KMS-11 (cell line): ENCODE data around the gene DSCAM.

Experiments
- H2AFZ ChIP-seq: fragments of 200-600 bp; sonication (generic); 2 replicates; pipeline ENCODE4 v1.6.1; 2016; ENCODE audit warnings: antibody characterized with exemption, mixed run types, low read depth
- H3K27ac ChIP-seq: fragments of 200-600 bp; sonication (generic); 2 replicates; pipeline ENCODE4 v1.6.1; 2016; ENCODE audit warnings: mild to moderate bottlenecking, mixed run types
- H3K27me3 ChIP-seq: fragments of 200-600 bp; sonication (generic); 2 replicates; pipeline ENCODE4 v1.6.1; 2017; ENCODE audit warnings: mild to moderate bottlenecking, low read depth, mixed run types, moderate library complexity; ENCODE audit not compliant: insufficient read depth
- H3K36me3 ChIP-seq: fragments of 200-600 bp; sonication (generic); 2 replicates; pipeline ENCODE4 v1.6.1; 2017; ENCODE audit warnings: mild to moderate bottlenecking, mixed run types; ENCODE audit not compliant: insufficient read depth
- H3K4me1 ChIP-seq: fragments of 200-600 bp; sonication (generic); 2 replicates; pipeline ENCODE4 v1.6.1; 2016; ENCODE audit warnings: mild to moderate bottlenecking, low read depth, mixed run types; ENCODE audit not compliant: poor library complexity, severe bottlenecking
- H3K4me2 ChIP-seq: fragments of 200-600 bp; sonication (generic); 2 replicates; pipeline ENCODE4 v1.7.0; 2016; ENCODE audit warnings: mild to moderate bottlenecking, mixed run types
- H3K4me3 ChIP-seq: fragments of 200-600 bp; sonication (generic); IDR thresholded peaks from 2 replicates; pipeline ENCODE4 v1.6.1; 2017; ENCODE audit warnings: low read depth, low read length, mixed read lengths; ENCODE audit not compliant: insufficient read depth
- H3K79me2 ChIP-seq: fragments of 200-600 bp; sonication (generic); 2 replicates; pipeline ENCODE4 v1.6.1; 2016; ENCODE audit warnings: low read depth, mixed run types; ENCODE audit not compliant: insufficient read depth
- H3K9ac ChIP-seq: fragments of 200-600 bp; sonication (generic); 2 replicates; pipeline ENCODE4 v1.6.1; 2016; ENCODE audit warnings: mild to moderate bottlenecking, mixed run types
- H4K20me1 ChIP-seq: fragments of 200-600 bp; sonication (generic); 2 replicates; pipeline ENCODE4 v1.6.1; 2016; ENCODE audit warnings: mild to moderate bottlenecking, mixed run types; ENCODE audit not compliant: insufficient read depth
- TF ChIP-seq, protein P1 (sequence below): fragments of 200-600 bp; sonication (generic); conservative IDR thresholded peaks from 2 replicates; pipeline ENCODE4 v1.6.1; 2017; ENCODE audit warnings: low read depth, mild to moderate bottlenecking, antibody characterized with exemption, low read length, moderate library complexity, mixed read lengths

The DSCAM gene

DNA sequence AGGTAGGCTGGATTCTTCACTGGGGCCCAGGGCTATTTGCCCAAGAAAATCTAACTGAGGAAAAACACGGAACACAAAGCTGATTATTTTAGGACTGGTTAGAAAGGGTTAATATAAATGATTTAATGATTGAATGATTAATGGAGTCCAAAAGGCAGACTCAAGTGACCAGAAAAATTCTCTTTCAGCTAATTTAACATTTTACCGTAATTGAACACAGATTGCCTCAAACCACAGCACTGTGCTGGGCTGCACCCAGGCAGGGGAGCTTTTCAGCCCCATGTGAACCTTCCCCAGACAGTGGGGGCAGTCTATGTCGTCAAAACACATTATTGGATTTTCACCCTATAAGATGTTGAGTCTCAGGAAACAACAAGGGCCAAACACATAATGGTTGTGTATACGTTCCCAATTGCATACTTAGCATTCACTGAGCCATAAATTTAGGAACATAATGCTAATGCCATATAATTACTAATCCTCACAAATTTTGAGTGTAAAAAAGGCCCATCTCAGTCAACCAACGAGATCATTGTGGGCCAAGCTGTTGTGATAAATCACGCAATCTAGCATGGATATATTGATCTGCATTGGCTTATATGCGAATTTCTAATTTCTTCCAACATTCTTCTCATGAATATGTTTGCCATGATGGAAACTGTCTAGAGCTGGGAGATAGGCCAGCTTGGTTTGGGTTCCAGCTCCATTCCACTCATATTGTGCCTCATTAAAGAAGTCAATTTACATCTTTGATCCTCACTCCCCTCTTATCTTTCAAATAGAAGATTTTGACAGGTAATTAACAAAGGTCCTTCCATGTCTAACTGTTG, 27.7 kb downstream of the DSCAM start:
- no peak overlapping the region for H3K27ac ChIP-seq
- no peak overlapping the region for H3K4me2 ChIP-seq
- H2AFZ ChIP-seq = no peak overlapping the region
- no peaks in the 10 kb centered on the region for H3K4me1 ChIP-seq
- H3K27me3 ChIP-seq = no peaks in the 10 kb centered on the region
- TF ChIP-seq, protein P1, sequence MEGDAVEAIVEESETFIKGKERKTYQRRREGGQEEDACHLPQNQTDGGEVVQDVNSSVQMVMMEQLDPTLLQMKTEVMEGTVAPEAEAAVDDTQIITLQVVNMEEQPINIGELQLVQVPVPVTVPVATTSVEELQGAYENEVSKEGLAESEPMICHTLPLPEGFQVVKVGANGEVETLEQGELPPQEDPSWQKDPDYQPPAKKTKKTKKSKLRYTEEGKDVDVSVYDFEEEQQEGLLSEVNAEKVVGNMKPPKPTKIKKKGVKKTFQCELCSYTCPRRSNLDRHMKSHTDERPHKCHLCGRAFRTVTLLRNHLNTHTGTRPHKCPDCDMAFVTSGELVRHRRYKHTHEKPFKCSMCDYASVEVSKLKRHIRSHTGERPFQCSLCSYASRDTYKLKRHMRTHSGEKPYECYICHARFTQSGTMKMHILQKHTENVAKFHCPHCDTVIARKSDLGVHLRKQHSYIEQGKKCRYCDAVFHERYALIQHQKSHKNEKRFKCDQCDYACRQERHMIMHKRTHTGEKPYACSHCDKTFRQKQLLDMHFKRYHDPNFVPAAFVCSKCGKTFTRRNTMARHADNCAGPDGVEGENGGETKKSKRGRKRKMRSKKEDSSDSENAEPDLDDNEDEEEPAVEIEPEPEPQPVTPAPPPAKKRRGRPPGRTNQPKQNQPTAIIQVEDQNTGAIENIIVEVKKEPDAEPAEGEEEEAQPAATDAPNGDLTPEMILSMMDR = no peak
- no peaks in the 10 kb centered on the region for H3K36me3 ChIP-seq
- H4K20me1 ChIP-seq = no peaks in the 10 kb centered on the region
- no peaks in the 10 kb centered on the region for H3K79me2 ChIP-seq
- no peak overlapping the region for H3K4me3 ChIP-seq
- H3K9ac ChIP-seq = no peak overlapping the region

DNA sequence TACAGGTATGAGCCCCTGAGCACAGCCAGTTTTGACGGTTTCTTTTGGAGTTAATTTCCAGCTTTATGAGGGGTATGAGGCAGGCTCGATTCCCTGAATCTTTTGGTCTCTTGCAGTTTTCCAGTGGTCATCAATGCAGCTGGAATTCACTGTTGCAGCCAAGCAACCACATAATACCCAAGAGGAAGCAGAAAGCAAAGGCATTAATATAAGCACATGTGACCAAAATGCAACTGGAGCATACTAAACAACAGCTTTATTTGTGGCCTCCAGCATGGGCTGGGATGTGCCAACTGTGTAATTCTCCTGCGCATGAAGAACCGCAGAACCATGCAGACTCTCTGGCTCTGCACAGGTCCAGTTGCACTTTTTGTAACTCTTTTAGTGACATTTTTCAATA, 33.0 kb downstream of the DSCAM start:
- Histone ChIP-seq H3K36me3 (no peaks in the 10 kb centered on the region), H3K4me1 (no peaks in the 10 kb centered on the region), H3K9ac (no peak overlapping the region), H4K20me1 (no peaks in the 10 kb centered on the region), H3K79me2 (no peaks in the 10 kb centered on the region), H3K27ac (no peak overlapping the region), H3K4me2 (no peak overlapping the region), H3K4me3 (no peak overlapping the region), H3K27me3 (no peaks in the 10 kb centered on the region), H2AFZ (no peak overlapping the region)
- TF ChIP-seq, protein P1 = no peak

DNA sequence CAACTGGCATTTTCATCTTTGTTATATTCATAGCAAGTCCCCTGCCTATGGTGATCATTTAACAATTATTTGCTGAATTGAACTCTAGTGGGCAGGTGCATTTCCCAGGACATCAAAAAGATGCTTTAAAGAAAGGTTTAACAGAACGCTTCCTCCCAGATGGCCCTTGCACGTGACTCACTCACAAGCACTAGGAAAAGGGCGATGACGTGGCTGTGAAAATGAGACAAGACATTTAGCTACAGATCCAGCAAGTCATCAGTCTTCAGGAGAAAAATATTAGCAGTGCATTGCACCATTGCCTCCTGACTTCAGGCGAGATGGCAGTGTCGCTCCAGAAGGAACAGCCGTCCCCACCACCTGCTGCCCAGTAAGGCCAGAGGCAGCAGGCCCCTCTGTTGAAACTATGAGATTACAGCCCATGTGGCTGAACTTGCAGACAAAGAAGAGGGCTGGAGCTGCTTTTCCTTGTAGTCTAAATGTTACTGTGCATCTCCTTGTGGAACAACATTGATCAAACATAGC, 37.2 kb downstream of the DSCAM start:
- H3K9ac ChIP-seq = no peak overlapping the region
- no peaks in the 10 kb centered on the region for H3K36me3 ChIP-seq
- H3K27me3 ChIP-seq = no peaks in the 10 kb centered on the region
- no peaks in the 10 kb centered on the region for H3K79me2 ChIP-seq
- no peak overlapping the region for H3K27ac ChIP-seq
- no peak overlapping the region for H2AFZ ChIP-seq
- H4K20me1 ChIP-seq = no peaks in the 10 kb centered on the region
- no peak overlapping the region for H3K4me2 ChIP-seq
- no peak overlapping the region for H3K4me3 ChIP-seq
- H3K4me1 ChIP-seq = no peaks in the 10 kb centered on the region
- TF ChIP-seq, protein P1 = no peak

DNA sequence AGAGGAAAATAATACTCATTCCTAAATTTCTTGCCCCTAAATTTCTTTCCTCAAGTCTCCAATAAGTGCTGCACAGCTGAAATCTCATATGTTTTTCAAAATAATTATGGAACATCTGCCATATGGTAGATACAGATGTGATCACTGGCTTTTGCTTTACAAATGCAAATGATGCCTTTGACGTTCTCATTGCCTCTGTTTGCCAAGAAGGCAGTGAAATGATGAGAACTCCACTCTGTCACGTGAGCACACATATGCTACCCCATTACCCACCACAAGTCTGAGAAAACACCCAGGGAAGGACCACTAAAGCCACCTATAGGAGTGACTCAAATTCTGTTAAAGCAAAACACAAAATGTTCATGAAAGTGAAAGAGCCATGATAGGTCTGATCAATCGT, 43.9 kb downstream of the DSCAM start:
- Histone ChIP-seq H3K9ac (no peak overlapping the region), H3K79me2 (no peaks in the 10 kb centered on the region), H4K20me1 (no peaks in the 10 kb centered on the region), H3K27ac (no peak overlapping the region), H3K4me2 (no peak overlapping the region), H3K36me3 (no peaks in the 10 kb centered on the region), H3K4me1 (no peaks in the 10 kb centered on the region), H3K27me3 (no peaks in the 10 kb centered on the region), H2AFZ (no peak overlapping the region), H3K4me3 (no peak overlapping the region)
- TF ChIP-seq, protein P1 = no peak
